Peyer's patch (tissue), 4 donors: ENCODE results near the gene ACBD6. TPM values are rescaled to one million over a fixed set of nuclear protein-coding genes. Genes with fewer than 3 reads are reported as not detected.

Experiments
- DNase-seq, 3 donors: peaks; one replicate each; pipeline ENCODE4 v3.0.0-alpha.2; 2017 to 2019
- H3K27ac ChIP-seq, 4 donors: fragments of 200-600 bp; sonication (generic); one replicate each; pipeline ENCODE4 v1.5.1; 2016 to 2019
- H3K27me3 ChIP-seq, 2 donors: fragments of 200-600 bp; sonication (generic); one replicate each; pipeline ENCODE4 v1.5.1; 2019
- H3K36me3 ChIP-seq, 3 donors: fragments of 200-600 bp; sonication (generic); one replicate each; pipeline ENCODE4 v1.5.1; 2016 to 2019
- H3K4me1 ChIP-seq, 4 donors: fragments of 200-600 bp; sonication (generic); one replicate each; pipeline ENCODE4 v1.5.1; 2016 to 2019
- H3K4me3 ChIP-seq, 4 donors: fragments of 200-600 bp; sonication (generic); 1 replicate in 3 of 4; 2 replicates in 1 of 4; pipeline ENCODE4 v1.5.1; 2016 to 2019; ENCODE audit warnings: mild to moderate bottlenecking in 1 of 4
- H3K9me3 ChIP-seq, 4 donors: fragments of 200-600 bp; sonication (generic); one replicate each; pipeline ENCODE4 v1.5.1; 2016 to 2019; ENCODE audit warnings: mild to moderate bottlenecking in 1 of 4
- POLR2A ChIP-seq, 2 donors: fragments of 450-650 bp; IDR thresholded peaks; one replicate each; pipeline ENCODE4 v1.5.1; 2017; ENCODE audit warnings: antibody characterized with exemption in 2 of 2, mild to moderate bottlenecking in 2 of 2, moderate library complexity in 2 of 2
- total RNA-seq, 4 donors: library from RNA; depleted of rRNA; stranded (reverse); fragments of >200 nt; gene quantifications; one replicate each; pipeline ENCODE4 v1.1.0, GENCODE V29; 2016
- TF ChIP-seq, protein P1 (sequence below), 6 experiments: fragments of 450-650 bp in 4 of 6; fragments of 200-600 bp in 2 of 6; sonication (generic) in 1 of 6; IDR thresholded peaks; one replicate each; pipeline ENCODE4 v1.5.1; 2017 to 2019; ENCODE audit warnings: antibody characterized with exemption in 6 of 6, mild to moderate bottlenecking in 3 of 6, moderate library complexity in 1 of 6

ACBD6 gene
- total RNA-seq, 4 donors from 2014 or later, result 32.2 to 56.1 (median 32.7) TPM

DNA sequence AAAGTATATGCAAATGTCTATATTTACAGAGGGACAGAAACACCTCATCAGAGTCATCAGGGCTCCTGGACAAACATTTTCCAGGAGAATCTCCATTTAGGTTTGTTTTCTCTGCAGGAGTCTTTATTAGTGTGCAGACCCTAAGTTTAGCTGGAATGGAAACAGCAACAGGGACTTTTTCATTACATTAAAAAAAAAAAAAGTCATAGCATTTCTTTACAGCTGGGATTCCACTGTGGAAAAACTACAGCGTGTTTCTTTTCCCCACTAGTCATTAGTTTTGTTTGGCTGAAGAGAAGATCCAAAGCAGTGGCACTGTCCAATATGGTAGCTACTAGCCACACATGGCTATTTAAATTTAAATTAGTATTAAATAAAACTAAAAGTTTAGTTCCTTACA, 222.7 kb downstream of the ACBD6 start:
- DNase-seq, result no peak
- no peaks in the 10 kb centered on the region for H3K4me1 ChIP-seq
- H3K27ac ChIP-seq, result no peak overlapping the region
- no peaks in the 10 kb centered on the region for H3K9me3 ChIP-seq
- no peak overlapping the region for H3K4me3 ChIP-seq
- H3K27me3 ChIP-seq, result no peaks in the 10 kb centered on the region
- H3K36me3 ChIP-seq, result peaks cover 0 to 6% (median 0%) of the 10 kb centered on the region in 3 donors
- TF ChIP-seq, protein P1, sequence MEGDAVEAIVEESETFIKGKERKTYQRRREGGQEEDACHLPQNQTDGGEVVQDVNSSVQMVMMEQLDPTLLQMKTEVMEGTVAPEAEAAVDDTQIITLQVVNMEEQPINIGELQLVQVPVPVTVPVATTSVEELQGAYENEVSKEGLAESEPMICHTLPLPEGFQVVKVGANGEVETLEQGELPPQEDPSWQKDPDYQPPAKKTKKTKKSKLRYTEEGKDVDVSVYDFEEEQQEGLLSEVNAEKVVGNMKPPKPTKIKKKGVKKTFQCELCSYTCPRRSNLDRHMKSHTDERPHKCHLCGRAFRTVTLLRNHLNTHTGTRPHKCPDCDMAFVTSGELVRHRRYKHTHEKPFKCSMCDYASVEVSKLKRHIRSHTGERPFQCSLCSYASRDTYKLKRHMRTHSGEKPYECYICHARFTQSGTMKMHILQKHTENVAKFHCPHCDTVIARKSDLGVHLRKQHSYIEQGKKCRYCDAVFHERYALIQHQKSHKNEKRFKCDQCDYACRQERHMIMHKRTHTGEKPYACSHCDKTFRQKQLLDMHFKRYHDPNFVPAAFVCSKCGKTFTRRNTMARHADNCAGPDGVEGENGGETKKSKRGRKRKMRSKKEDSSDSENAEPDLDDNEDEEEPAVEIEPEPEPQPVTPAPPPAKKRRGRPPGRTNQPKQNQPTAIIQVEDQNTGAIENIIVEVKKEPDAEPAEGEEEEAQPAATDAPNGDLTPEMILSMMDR (IDR thresholded peaks at IDR 0.05), result no peak

- Histone ChIP-seq H3K4me3 (no peak overlapping the region), H3K4me1 (no peaks in the 10 kb centered on the region), H3K27ac (no peak overlapping the region), H3K9me3 (no peaks in the 10 kb centered on the region), H3K27me3 (no peaks in the 10 kb centered on the region), H3K36me3 (peaks cover 0 to 11% (median 0%) of the 10 kb centered on the region in 3 donors)
- TF ChIP-seq, protein P1 (IDR thresholded peaks at IDR 0.05), result no peak
- no peak for TF ChIP-seq POLR2A (IDR thresholded peaks at IDR 0.05)
- no peak for DNase-seq
Measured at GRCh38 chr1:180278596-180279395, 223.6 kb downstream of the ACBD6 start.

DNA sequence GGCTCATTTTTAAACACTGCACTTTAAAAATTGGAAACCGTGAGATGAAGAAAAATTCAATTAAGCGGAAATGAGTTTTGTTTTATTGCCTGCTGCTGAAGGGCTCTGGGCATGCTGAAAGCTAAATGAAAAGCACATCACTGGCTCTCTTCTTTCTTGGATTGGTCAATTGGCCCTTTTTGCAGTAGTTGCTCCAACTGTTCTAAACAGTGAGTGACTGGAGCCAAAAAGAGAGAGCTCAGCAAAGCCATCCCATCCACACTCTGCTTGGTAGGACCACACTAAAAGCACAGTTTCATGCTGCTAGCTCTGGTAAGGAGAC, 224.2 kb downstream of the ACBD6 start:
- Histone ChIP-seq H3K27me3 (no peaks in the 10 kb centered on the region), H3K4me3 (no peak overlapping the region), H3K9me3 (no peaks in the 10 kb centered on the region), H3K36me3 (peaks cover 0 to 14% (median 0%) of the 10 kb centered on the region in 3 donors), H3K4me1 (no peaks in the 10 kb centered on the region), H3K27ac (no peak overlapping the region)
- TF ChIP-seq, protein P1 (IDR thresholded peaks at IDR 0.05), result no peak
- no peak for TF ChIP-seq POLR2A (IDR thresholded peaks at IDR 0.05)
- DNase-seq, result no peak

DNA sequence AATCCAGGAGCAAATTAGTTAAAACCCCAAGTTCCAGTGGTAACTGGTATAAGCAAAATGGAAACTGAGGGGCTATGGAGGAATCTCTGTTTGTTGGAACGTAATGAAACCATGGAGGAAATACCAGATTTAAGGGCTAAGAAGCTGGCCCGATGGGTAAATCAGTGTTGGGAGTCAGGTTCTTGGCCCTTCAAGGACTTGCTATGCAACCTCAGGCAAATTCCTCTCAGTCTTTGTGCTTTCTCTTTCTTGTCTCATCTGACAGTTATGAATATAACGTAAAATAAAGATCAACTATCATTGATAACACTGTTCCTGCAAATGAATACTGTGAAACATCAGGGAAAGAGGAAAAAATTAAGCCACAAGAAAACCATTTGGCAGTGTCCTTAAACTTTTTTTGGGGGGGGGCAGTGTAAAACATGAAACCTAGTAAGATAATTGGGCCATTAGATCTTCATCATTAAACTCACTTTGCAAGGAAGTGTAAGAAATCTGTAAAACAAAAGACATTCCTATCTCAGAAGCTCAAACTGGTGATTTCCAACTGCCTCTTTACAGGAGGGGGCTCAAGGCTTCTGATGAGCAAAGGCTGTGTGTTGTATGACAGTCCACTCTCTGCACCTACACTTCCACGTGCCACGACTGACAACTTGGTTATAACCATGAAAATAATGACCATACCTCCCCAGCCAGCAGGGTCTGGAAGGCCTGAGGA, 224.7 kb downstream of the ACBD6 start:
- no peaks in the 10 kb centered on the region for H3K4me1 ChIP-seq
- no peak overlapping the region for H3K27ac ChIP-seq
- H3K4me3 ChIP-seq, result no peak overlapping the region
- DNase-seq, result no peak
- no peaks in the 10 kb centered on the region for H3K9me3 ChIP-seq
- no peaks in the 10 kb centered on the region for H3K27me3 ChIP-seq
- peaks cover 0 to 14% (median 0%) of the 10 kb centered on the region in 3 donors for H3K36me3 ChIP-seq
- TF ChIP-seq, protein P1 (IDR thresholded peaks at IDR 0.05), result no peak
- no peak for TF ChIP-seq POLR2A (IDR thresholded peaks at IDR 0.05)

- Histone ChIP-seq H3K9me3 (no peaks in the 10 kb centered on the region), H3K27me3 (no peaks in the 10 kb centered on the region), H3K27ac (no peak overlapping the region), H3K4me3 (no peak overlapping the region), H3K4me1 (peaks cover 0 to 13% (median 0%) of the 10 kb centered on the region in 4 donors), H3K36me3 (peaks cover 0 to 14% (median 0%) of the 10 kb centered on the region in 3 donors)
- DNase-seq, result no peak
- TF ChIP-seq, protein P1 (IDR thresholded peaks at IDR 0.05), result no peak
- no peak for TF ChIP-seq POLR2A (IDR thresholded peaks at IDR 0.05)
Measured at GRCh38 chr1:180275726-180276125, 226.7 kb downstream of the ACBD6 start.
